SK-N-SH (cell line): ENCODE measurements around the gene IBTK. TPM values are rescaled to one million over a fixed set of nuclear protein-coding genes. Genes with fewer than 3 reads are reported as not detected.

ENCODE experiments used
- CTCF ChIA-PET: fragments of 300-600, 350-600 bp; formaldehyde crosslinking; extraction: SDS; loops from one replicate; lab custom pipeline; 2021; lab: Yijun Ruan, JAX
- POLR2A ChIA-PET: fragments of 350-600 bp; sonication (Branson Sonifier 250); formaldehyde crosslinking; extraction: SDS; loops from one replicate; lab custom pipeline; 2020; ENCODE audit warnings: antibody characterized with exemption, inconsistent platforms; lab: Yijun Ruan, JAX
- DNase-seq: peaks from one replicate; pipeline ENCODE4 v3.0.0; 2012
- H2AFZ ChIP-seq: fragments of 200-600 bp; sonication (generic); 2 replicates; pipeline ENCODE4 v1.8.1; 2016; ENCODE audit warnings: antibody characterized with exemption, mild to moderate bottlenecking, low read depth
- H3F3A ChIP-seq: fragments of 200-600 bp; sonication (generic); replicated peaks from 2 replicates; pipeline ENCODE3; 2016; ENCODE audit warnings: antibody characterized with exemption, mild to moderate bottlenecking; ENCODE audit not compliant: insufficient read depth
- H3K27ac ChIP-seq, 2 experiments: fragments of 200-500 bp in 1 of 2; fragments of 200-600 bp in 1 of 2; sonication (Bioruptor generic) in 1 of 2; sonication (generic), shearing (Covaris generic) in 1 of 2; 2 replicates each; pipeline versions ENCODE4 v1.5.1 to v1.6.1; 2014 to 2016; ENCODE audit warnings: low read depth in 2 of 2, inconsistent platforms in 1 of 2, low read length in 1 of 2, mild to moderate bottlenecking in 1 of 2, mixed read lengths in 1 of 2
- H3K27me3 ChIP-seq: fragments of 200-600 bp; sonication (generic), shearing (Covaris generic); 2 replicates; pipeline ENCODE4 v1.6.1; 2016; ENCODE audit warnings: mixed run types; ENCODE audit not compliant: insufficient read depth
- H3K36me3 ChIP-seq, 2 experiments: fragments of 200-500 bp in 1 of 2; fragments of 200-600 bp in 1 of 2; sonication (Bioruptor generic) in 1 of 2; sonication (generic) in 1 of 2; replicated peaks in 1 of 2; 2 replicates each; pipeline versions ENCODE3 to v1.5.1; 2014 to 2016; ENCODE audit warnings: low read length in 1 of 2, mild to moderate bottlenecking in 1 of 2; ENCODE audit not compliant: insufficient read depth in 2 of 2, control insufficient read depth in 1 of 2
- H3K4me1 ChIP-seq, 2 experiments: fragments of 200-500 bp in 1 of 2; fragments of 200-600 bp in 1 of 2; sonication (Bioruptor generic) in 1 of 2; sonication (generic), shearing (Covaris generic) in 1 of 2; 2 replicates each; pipeline versions ENCODE4 v1.5.1 to v1.6.1; 2014 to 2016; ENCODE audit warnings: low read depth in 1 of 2, low read length in 1 of 2, mixed run types in 1 of 2; ENCODE audit not compliant: insufficient read depth in 2 of 2, control insufficient read depth in 1 of 2
- H3K4me2 ChIP-seq: fragments of 200-600 bp; sonication (generic), shearing (Covaris generic); 2 replicates; pipeline ENCODE4 v1.6.1; 2017; ENCODE audit warnings: mixed run types
- H3K4me3 ChIP-seq, 2 experiments: fragments of 200-500 bp in 1 of 2; fragments of 200-600 bp in 1 of 2; sonication (Bioruptor generic) in 1 of 2; sonication (generic), shearing (Covaris generic) in 1 of 2; 2 replicates each; pipeline versions ENCODE4 v1.5.1 to v1.8.1; 2014 to 2016; ENCODE audit warnings: low read depth in 2 of 2, inconsistent platforms in 1 of 2, low read length in 1 of 2, mild to moderate bottlenecking in 1 of 2, mixed read lengths in 1 of 2, moderate library complexity in 1 of 2
- H3K79me2 ChIP-seq: fragments of 200-600 bp; sonication (generic); 2 replicates; pipeline ENCODE4 v1.8.1; 2017; ENCODE audit warnings: mild to moderate bottlenecking; ENCODE audit not compliant: insufficient read depth
- H3K9ac ChIP-seq: fragments of 200-600 bp; sonication (generic); 2 replicates; pipeline ENCODE4 v1.6.1; 2017; ENCODE audit warnings: mixed run types
- H3K9me2 ChIP-seq: fragments of 200-600 bp; sonication (generic); 2 replicates; pipeline ENCODE4 v1.6.1; 2017; ENCODE audit warnings: mixed run types
- H3K9me3 ChIP-seq: fragments of 200-600 bp; sonication (generic); 2 replicates; pipeline ENCODE4 v1.6.1; 2017; ENCODE audit warnings: mixed run types, mild to moderate bottlenecking, moderate library complexity
- H4K20me1 ChIP-seq: fragments of 200-600 bp; sonication (generic); 2 replicates; pipeline ENCODE4 v1.6.1; 2017; ENCODE audit warnings: mild to moderate bottlenecking, mixed run types; ENCODE audit not compliant: insufficient read depth
- CHD2 ChIP-seq: fragments of 150-350 bp; IDR thresholded peaks from 2 replicates; pipeline ENCODE4 v1.6.1; 2018; ENCODE audit warnings: low read length; ENCODE audit not compliant: partially characterized antibody
- EP300 ChIP-seq, 2 experiments: IDR thresholded peaks; 2 replicates each; pipeline versions ENCODE4 v1.4.0 to v1.6.1; 2012; ENCODE audit warnings: borderline replicate concordance in 1 of 2, low read depth in 1 of 2, low read length in 1 of 2
- EZH2phosphoT487 ChIP-seq: fragments of 200-600 bp; sonication (generic); IDR thresholded peaks from 2 replicates; pipeline ENCODE4 v1.6.1; 2017; ENCODE audit warnings: low read depth, mixed run types, mild to moderate bottlenecking, antibody characterized with exemption, moderate library complexity, borderline replicate concordance
- FOSL2 ChIP-seq: IDR thresholded peaks from 2 replicates; pipeline ENCODE4 v1.4.0; 2012; ENCODE audit warnings: low read depth, mild to moderate bottlenecking, moderate library complexity, borderline replicate concordance
- FOXJ3 ChIP-seq: sonication (generic); formaldehyde crosslinking; IDR thresholded peaks from 2 replicates; pipeline ENCODE4 v1.5.1; 2020; ENCODE audit warnings: mild to moderate bottlenecking, missing genetic modification reagents
- FOXM1 ChIP-seq: IDR thresholded peaks from 2 replicates; pipeline ENCODE4 v1.4.0; 2012; ENCODE audit warnings: low read depth, mild to moderate bottlenecking
- GATA2 ChIP-seq: sonication (generic); formaldehyde crosslinking; IDR thresholded peaks from 2 replicates; pipeline ENCODE4 v1.5.0; 2020; ENCODE audit warnings: mild to moderate bottlenecking, missing genetic modification reagents
- JUND ChIP-seq: IDR thresholded peaks from 2 replicates; pipeline ENCODE4 v1.4.0; 2012
- MEF2A ChIP-seq: IDR thresholded peaks from 2 replicates; pipeline ENCODE4 v1.4.0; 2012; ENCODE audit warnings: low read depth, borderline replicate concordance
- MXI1 ChIP-seq: IDR thresholded peaks from 2 replicates; pipeline ENCODE4 v1.6.1; 2012; ENCODE audit warnings: mild to moderate bottlenecking, low read depth, low read length, improper control_type of control experiment
- NFIC ChIP-seq: IDR thresholded peaks from 2 replicates; pipeline ENCODE4 v1.4.0; 2012; ENCODE audit warnings: borderline replicate concordance
- RAD21 ChIP-seq: IDR thresholded peaks from 2 replicates; pipeline ENCODE4 v1.6.1; 2012; ENCODE audit warnings: mild to moderate bottlenecking, low read length
- RCOR1 ChIP-seq: fragments of 150-350 bp; IDR thresholded peaks from 2 replicates; pipeline ENCODE4 v1.6.1; 2017; ENCODE audit warnings: antibody characterized with exemption, low read length
- RFX5 ChIP-seq: IDR thresholded peaks from 2 replicates; pipeline ENCODE4 v1.6.1; 2012; ENCODE audit warnings: mild to moderate bottlenecking, improper control_type of control experiment, low read length
- RXRA ChIP-seq: IDR thresholded peaks from 2 replicates; pipeline ENCODE4 v1.4.0; 2012; ENCODE audit warnings: low read depth, mild to moderate bottlenecking, borderline replicate concordance
- SIN3A ChIP-seq: IDR thresholded peaks from 2 replicates; pipeline ENCODE4 v1.6.1; 2012; ENCODE audit warnings: low read depth, mild to moderate bottlenecking, low read length, moderate library complexity, borderline replicate concordance
- SMC3 ChIP-seq: IDR thresholded peaks from 2 replicates; pipeline ENCODE4 v1.6.1; 2012; ENCODE audit warnings: low read depth, low read length, improper control_type of control experiment
- TAF1 ChIP-seq: IDR thresholded peaks from 2 replicates; pipeline ENCODE4 v1.6.1; 2012; ENCODE audit warnings: low read depth, mild to moderate bottlenecking, low read length, moderate library complexity, borderline replicate concordance
- TCF12 ChIP-seq: IDR thresholded peaks from 2 replicates; pipeline ENCODE4 v1.4.0; 2012
- TEAD4 ChIP-seq: IDR thresholded peaks from 2 replicates; pipeline ENCODE4 v1.4.0; 2012; ENCODE audit warnings: mild to moderate bottlenecking, borderline replicate concordance; ENCODE audit not compliant: insufficient read depth
- YY1 ChIP-seq: IDR thresholded peaks from 2 replicates; pipeline ENCODE4 v1.4.0; 2012; ENCODE audit warnings: low read depth, mild to moderate bottlenecking
- WGBS: methylation state at CpG from one replicate; pipeline ENCODE4 v1.1.6; 2017; ENCODE audit warnings: low lambda C conversion rate; 5-methylcytosine and 5-hydroxymethylcytosine counted together
- polyA plus RNA-seq, 3 experiments: library from polyadenylated mRNA; depleted of rRNA; stranded (reverse); fragments of >200 nt; gene quantifications; 2 replicates each; pipeline ENCODE4 v1.2.3, GENCODE V29; 2012
- TF ChIP-seq, protein P1 (sequence below): fragments of 150-350 bp; IDR thresholded peaks from 2 replicates; pipeline ENCODE4 v1.6.1; 2016; ENCODE audit warnings: mild to moderate bottlenecking, low read depth, low read length
- TF ChIP-seq, protein P2 (sequence below): IDR thresholded peaks from 2 replicates; pipeline ENCODE4; 2012
- TF ChIP-seq, protein P3 (sequence below): IDR thresholded peaks from 2 replicates; pipeline ENCODE4 v1.4.0; 2012; ENCODE audit warnings: low read depth, borderline replicate concordance

IBTK gene
- polyA plus RNA-seq, 1 of the 3 experiments (the other 2 are of a cell fraction), result 9.5 TPM

DNA sequence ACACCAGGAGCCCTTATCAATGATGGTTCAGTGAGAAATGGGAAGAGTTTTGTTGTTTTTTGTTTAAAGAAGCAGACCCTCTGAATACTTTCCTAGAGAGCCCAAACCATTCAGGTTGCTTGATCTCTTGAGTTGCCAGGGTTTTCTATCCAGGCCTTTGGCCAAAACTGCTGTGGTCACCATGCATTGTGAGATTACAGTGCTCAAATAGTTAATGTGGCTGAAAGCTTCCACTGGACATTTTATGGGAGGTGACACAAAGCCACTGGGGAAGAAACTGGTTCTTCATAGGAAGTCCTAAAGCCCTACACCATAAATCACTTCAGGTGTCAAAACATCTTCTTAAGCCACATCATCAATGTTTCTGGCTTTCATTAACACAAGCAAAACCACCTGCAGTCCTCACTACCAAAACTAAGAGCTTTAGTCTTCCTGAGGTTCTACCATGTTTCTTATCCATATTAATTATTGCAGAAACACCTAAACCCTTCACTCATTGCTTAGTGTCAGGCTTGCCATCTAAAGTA, 101.6 kb downstream of the IBTK start:
- H3K9ac ChIP-seq, result no peak overlapping the region
- POLR2A ChIA-PET, result no interaction called here
- no peaks in the 10 kb centered on the region for H3K9me2 ChIP-seq
- H3F3A ChIP-seq, result peaks cover 29% of the 10 kb centered on the region
- no peak overlapping the region for H2AFZ ChIP-seq
- H3K9me3 ChIP-seq, result no peaks in the 10 kb centered on the region
- H3K27ac ChIP-seq, result peak overlapping the region; percentile 91 to 94
- no peaks in the 10 kb centered on the region for H4K20me1 ChIP-seq
- H3K4me3 ChIP-seq, result no peak overlapping the region
- TF ChIP-seq NFIC, result no peak
- TF ChIP-seq YY1, result no peak
- TF ChIP-seq, protein P1, sequence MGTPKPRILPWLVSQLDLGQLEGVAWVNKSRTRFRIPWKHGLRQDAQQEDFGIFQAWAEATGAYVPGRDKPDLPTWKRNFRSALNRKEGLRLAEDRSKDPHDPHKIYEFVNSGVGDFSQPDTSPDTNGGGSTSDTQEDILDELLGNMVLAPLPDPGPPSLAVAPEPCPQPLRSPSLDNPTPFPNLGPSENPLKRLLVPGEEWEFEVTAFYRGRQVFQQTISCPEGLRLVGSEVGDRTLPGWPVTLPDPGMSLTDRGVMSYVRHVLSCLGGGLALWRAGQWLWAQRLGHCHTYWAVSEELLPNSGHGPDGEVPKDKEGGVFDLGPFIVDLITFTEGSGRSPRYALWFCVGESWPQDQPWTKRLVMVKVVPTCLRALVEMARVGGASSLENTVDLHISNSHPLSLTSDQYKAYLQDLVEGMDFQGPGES, result no peak
- TF ChIP-seq RFX5, result no peak
- no peak for TF ChIP-seq FOSL2
- no peak for TF ChIP-seq EP300 (IDR thresholded peaks at IDR 0.05; ENCODE audit: borderline replicate concordance in 1 of 2, low read depth in 1 of 2, low read length in 1 of 2)
- TF ChIP-seq JUND, result no peak
- no peak for TF ChIP-seq FOXJ3 (CRISPR knock-in tag)
- no peak for TF ChIP-seq CHD2
- no peak for TF ChIP-seq TAF1
- TF ChIP-seq, all 33 proteins: peak for 0
- Histone ChIP-seq H3K4me1 (peaks cover 16 to 28% of the 10 kb centered on the region in 2 experiments), H3K79me2 (no peaks in the 10 kb centered on the region), H3K36me3 (peaks cover 0 to under 1% of the 10 kb centered on the region in 2 experiments), H3K4me2 (peak overlapping the region; percentile 73; the same call in 1 of the 2 replicates), H3K27me3 (no peaks in the 10 kb centered on the region)
- CTCF ChIA-PET, result interaction anchor here (0.7 to 1.2 kb wide), 2 partner anchors 15 to 106 kb away, joined by 3 read pairs; no protein-coding TSS in a partner anchor
- DNase-seq, result no peak

DNA sequence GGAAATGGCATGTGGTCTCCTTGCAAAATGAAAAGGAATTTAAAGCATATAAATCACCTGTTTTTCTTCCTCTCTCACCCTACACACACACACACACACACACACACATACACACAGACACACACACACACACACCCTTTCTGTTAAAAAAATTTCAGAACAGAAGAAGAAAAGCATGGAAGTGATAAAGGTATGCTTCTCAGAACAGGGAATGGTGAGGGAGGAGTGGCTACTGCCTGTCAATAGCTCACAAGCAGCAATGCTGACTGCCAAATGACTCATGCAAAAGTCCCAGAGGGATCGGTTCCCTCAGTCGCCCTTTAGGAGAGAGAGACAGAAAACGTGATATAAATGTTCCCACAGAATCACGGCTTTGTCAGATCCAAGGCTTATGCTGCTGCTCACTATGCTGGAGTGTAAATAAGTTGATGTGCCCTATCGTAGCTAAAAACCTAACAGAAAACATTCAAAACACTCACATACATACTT, 102.6 kb downstream of the IBTK start:
- H3K4me2 ChIP-seq, result peak overlapping the region; percentile 73
- H3K9ac ChIP-seq, result peak overlapping the region; percentile 57; the same call in 1 of the 2 replicates
- H3K4me3 ChIP-seq, result peak overlapping the region; percentile 21 to 37
- H3F3A ChIP-seq, result peaks cover 29% of the 10 kb centered on the region
- H3K27me3 ChIP-seq, result no peaks in the 10 kb centered on the region
- peaks cover 16 to 28% of the 10 kb centered on the region in 2 experiments for H3K4me1 ChIP-seq
- 3% methylated on average over 5 of the region's 5 CpGs for WGBS
- peak overlapping the region; percentile 91 to 94 for H3K27ac ChIP-seq
- H3K9me2 ChIP-seq, result no peaks in the 10 kb centered on the region
- ChIA-PET POLR2A (interaction anchor here (0.7 kb wide), 1 partner anchor 1507 kb away, joined by 3 read pairs; no protein-coding TSS in a partner anchor), CTCF (interaction anchor here (1.1 to 1.7 kb wide), 6 partner anchors 14 to 1539 kb away, joined by 3 to 4 read pairs (median 3); no protein-coding TSS in a partner anchor)
- peak; percentile 32 for DNase-seq
- H3K36me3 ChIP-seq, result peaks cover 0 to 6% of the 10 kb centered on the region in 2 experiments
- H3K79me2 ChIP-seq, result no peaks in the 10 kb centered on the region
- H3K9me3 ChIP-seq, result no peaks in the 10 kb centered on the region
- peak overlapping the region; percentile 25; the same call in 1 of the 2 replicates for H2AFZ ChIP-seq
- no peaks in the 10 kb centered on the region for H4K20me1 ChIP-seq
- TF ChIP-seq, protein P2, sequence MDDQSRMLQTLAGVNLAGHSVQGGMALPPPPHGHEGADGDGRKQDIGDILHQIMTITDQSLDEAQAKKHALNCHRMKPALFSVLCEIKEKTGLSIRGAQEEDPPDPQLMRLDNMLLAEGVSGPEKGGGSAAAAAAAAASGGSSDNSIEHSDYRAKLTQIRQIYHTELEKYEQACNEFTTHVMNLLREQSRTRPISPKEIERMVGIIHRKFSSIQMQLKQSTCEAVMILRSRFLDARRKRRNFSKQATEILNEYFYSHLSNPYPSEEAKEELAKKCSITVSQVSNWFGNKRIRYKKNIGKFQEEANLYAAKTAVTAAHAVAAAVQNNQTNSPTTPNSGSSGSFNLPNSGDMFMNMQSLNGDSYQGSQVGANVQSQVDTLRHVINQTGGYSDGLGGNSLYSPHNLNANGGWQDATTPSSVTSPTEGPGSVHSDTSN, result peak; percentile 69; the same call in 1 of the 2 replicates
- TF ChIP-seq GATA2, result no peak
- no peak for TF ChIP-seq FOXJ3 (CRISPR knock-in tag)
- TF ChIP-seq MXI1, result no peak; the same call in 1 of the 2 replicates
- no peak for TF ChIP-seq MEF2A
- TF ChIP-seq FOXM1, result no peak
- TF ChIP-seq FOSL2, result peak; percentile 72
- peak in 1 of 2 experiments; percentile 5; a peak in 1 of 4 replicates for TF ChIP-seq EP300 (IDR thresholded peaks at IDR 0.05; ENCODE audit: borderline replicate concordance in 1 of 2, low read depth in 1 of 2, low read length in 1 of 2)
- TF ChIP-seq TEAD4, result no peak
- no peak for TF ChIP-seq TCF12
- peak; percentile 49; the same call in 1 of the 2 replicates for TF ChIP-seq JUND
- TF ChIP-seq RAD21, result no peak
- no peak for TF ChIP-seq SMC3
- no peak for TF ChIP-seq EZH2phosphoT487
- TF ChIP-seq, protein P3, sequence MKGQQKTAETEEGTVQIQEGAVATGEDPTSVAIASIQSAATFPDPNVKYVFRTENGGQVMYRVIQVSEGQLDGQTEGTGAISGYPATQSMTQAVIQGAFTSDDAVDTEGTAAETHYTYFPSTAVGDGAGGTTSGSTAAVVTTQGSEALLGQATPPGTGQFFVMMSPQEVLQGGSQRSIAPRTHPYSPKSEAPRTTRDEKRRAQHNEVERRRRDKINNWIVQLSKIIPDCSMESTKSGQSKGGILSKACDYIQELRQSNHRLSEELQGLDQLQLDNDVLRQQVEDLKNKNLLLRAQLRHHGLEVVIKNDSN, result no peak
- TF ChIP-seq, protein P1, result no peak
- no peak for TF ChIP-seq SIN3A
- TF ChIP-seq RCOR1, result no peak
- 0 out of 2 replicates have a peak, but pooled peaks have one; percentile 18 for TF ChIP-seq RXRA
